ENCODE data around the gene TUFM. TPM values are rescaled to one million over a fixed set of nuclear protein-coding genes. Genes with fewer than 3 reads are reported as not detected.

The TUFM gene
- total RNA-seq, 1 donor from 2014 or later = 197 TPM

GRCh38 chr16:28839899-28840298 is 6.2 kb downstream of the TUFM start:
- H3K36me3 Mint-ChIP-seq (ENCODE audit: low read depth) = peaks cover 18% of the 10 kb centered on the region
- H3K27me3 Mint-ChIP-seq (ENCODE audit: low read depth) = no peaks in the 10 kb centered on the region
- no peaks in the 10 kb centered on the region for H3K9me3 Mint-ChIP-seq
- peak overlapping the region; percentile 67 for H3K4me3 Mint-ChIP-seq
- H3K4me1 Mint-ChIP-seq = peaks cover 6% of the 10 kb centered on the region
- H3K27ac Mint-ChIP-seq (ENCODE audit: unreplicated experiment) = peak overlapping the region; percentile 6
- no peak for DNase-seq (ENCODE audit: low read depth, low spot score)
- TF ChIP-seq CTCF (conservative IDR thresholded peaks at IDR 0.05) = no peak

DNA sequence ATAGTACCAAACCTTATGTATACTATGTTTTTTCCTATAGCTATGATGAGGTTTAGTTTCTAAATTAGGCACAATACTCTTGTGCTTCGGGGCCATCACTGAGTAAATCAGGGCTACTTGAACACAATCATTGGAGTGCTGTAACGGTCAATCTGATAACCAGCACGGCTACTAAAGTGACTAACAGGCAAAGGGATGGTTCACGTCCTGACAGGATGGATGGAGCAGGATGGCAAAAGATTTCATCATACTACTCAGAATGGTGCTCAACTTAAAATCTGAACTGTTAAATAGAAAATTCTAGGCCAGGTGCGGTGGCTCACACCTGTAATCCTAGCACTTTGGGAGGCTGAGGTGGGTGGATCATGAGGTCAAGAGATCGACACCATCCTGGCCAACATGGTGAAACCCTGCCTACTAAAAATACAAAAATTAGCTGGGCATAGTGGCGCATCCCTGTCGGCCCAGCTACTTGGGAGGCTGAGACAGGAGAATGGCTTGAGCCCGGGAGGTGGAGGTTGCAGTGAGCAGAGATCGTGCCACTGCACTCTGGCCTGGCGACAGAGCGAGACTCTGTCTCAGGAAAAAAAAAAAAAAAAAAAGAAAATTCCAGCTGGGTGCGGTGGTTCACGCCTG is 7.0 kb downstream of the TUFM start:
- Mint-ChIP-seq H3K27ac (ENCODE audit: unreplicated experiment) (peak overlapping the region; percentile 45), H3K4me3 (peak overlapping the region; percentile 24), H3K9me3 (no peaks in the 10 kb centered on the region), H3K27me3 (ENCODE audit: low read depth) (no peaks in the 10 kb centered on the region), H3K4me1 (no peaks in the 10 kb centered on the region), H3K36me3 (ENCODE audit: low read depth) (peaks cover 21% of the 10 kb centered on the region)
- DNase-seq (ENCODE audit: low read depth, low spot score) = no peak
- no peak for TF ChIP-seq CTCF (conservative IDR thresholded peaks at IDR 0.05)

- no peak for DNase-seq (ENCODE audit: low read depth, low spot score)
- no peaks in the 10 kb centered on the region for H3K4me1 Mint-ChIP-seq
- H3K36me3 Mint-ChIP-seq (ENCODE audit: low read depth) = peaks cover 23% of the 10 kb centered on the region
- H3K27ac Mint-ChIP-seq (ENCODE audit: unreplicated experiment) = no peak overlapping the region
- peak overlapping the region; percentile 47 for H3K4me3 Mint-ChIP-seq
- no peaks in the 10 kb centered on the region for H3K27me3 Mint-ChIP-seq (ENCODE audit: low read depth)
- no peak for TF ChIP-seq CTCF (conservative IDR thresholded peaks at IDR 0.05)
- H3K9me3 Mint-ChIP-seq = no peaks in the 10 kb centered on the region
Measured at GRCh38 chr16:28838558-28838918, 7.6 kb downstream of the TUFM start.

DNA sequence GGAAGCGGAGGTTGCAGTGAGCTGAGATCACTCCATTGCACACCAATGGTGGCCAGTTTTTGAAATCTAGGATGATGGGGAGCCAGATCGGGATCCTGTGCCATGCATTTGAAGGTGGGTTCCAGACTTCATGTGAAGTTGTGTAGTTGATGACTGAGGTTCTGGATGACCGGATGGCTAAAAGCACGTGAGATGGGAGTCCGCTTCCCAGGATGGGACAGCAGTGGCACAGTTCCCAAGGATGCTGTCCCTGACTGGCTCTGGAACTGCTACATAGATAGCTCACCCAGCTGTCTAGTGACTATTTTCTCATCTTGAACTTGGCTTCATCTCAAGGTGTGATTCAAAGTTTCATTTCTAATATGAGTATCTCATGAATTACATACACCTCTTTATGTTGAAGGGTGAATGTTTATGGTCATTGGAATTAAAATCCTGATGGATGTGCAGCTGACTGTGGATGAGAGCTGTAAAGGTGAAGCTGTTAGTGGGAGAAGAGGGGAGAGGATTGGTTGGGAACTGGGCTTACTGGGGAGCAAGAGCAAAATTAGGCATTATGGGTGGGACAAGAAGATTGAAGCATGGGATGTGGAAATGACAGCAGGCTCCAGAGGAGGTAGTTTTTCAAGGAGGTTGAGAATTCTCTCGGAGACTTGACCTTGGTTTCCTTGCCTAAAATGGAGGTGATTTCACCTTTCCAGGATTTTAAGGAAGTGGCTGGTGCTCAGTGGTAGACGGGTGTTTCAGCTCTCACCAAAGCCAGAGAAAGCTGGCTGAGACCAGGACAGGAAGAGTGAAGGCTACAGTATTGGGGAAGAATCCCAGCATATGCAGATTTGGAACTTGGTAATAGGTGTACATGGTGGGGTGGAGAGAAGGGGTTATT is 8.2 kb downstream of the TUFM start:
- Mint-ChIP-seq H3K36me3 (ENCODE audit: low read depth) (peaks cover 26% of the 10 kb centered on the region), H3K27ac (ENCODE audit: unreplicated experiment) (no peak overlapping the region), H3K4me3 (peak overlapping the region; percentile 47), H3K4me1 (no peaks in the 10 kb centered on the region), H3K9me3 (no peaks in the 10 kb centered on the region), H3K27me3 (ENCODE audit: low read depth) (no peaks in the 10 kb centered on the region)
- DNase-seq (ENCODE audit: low read depth, low spot score) = no peak
- TF ChIP-seq CTCF (conservative IDR thresholded peaks at IDR 0.05) = no peak

DNA sequence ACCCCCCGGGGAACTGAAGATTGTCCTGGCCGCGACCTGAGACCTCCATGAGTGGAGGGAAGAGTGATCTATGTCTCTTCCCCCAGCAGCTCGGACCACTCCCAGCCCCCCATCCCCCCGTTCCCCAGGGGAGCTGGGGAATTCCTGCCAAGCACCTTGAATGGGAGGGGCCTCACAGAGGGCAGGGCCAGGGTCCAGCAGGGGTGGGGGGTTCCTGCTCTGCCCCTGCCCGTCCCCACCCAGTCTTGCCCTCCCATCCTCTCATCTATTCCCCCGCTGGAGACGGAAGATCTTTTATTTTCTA is 9.4 kb downstream of the TUFM start:
- Mint-ChIP-seq H3K27ac (ENCODE audit: unreplicated experiment) (peak overlapping the region; percentile 50), H3K4me3 (no peak overlapping the region), H3K4me1 (no peaks in the 10 kb centered on the region), H3K36me3 (ENCODE audit: low read depth) (peaks cover 28% of the 10 kb centered on the region), H3K27me3 (ENCODE audit: low read depth) (no peaks in the 10 kb centered on the region), H3K9me3 (no peaks in the 10 kb centered on the region)
- no peak for DNase-seq (ENCODE audit: low read depth, low spot score)
- no peak for TF ChIP-seq CTCF (conservative IDR thresholded peaks at IDR 0.05)

Data from neural crest cell (in vitro differentiated cells).